Keratinocyte (primary cell): ENCODE measurements around the gene CARD11.

Experiments
- CTCF ChIP-seq, 3 experiments: IDR thresholded peaks in 1 of 3; conservative IDR thresholded peaks in 1 of 3; optimal IDR thresholded peaks in 1 of 3; 2 replicates in 2 of 3; 3 replicates in 1 of 3; pipeline versions ENCODE3 to v1.5.1; 2011; ENCODE audit warnings: low read length in 3 of 3, mild to moderate bottlenecking in 3 of 3, moderate library complexity in 2 of 3, control low read depth in 1 of 3, inconsistent platforms in 1 of 3; ENCODE audit not compliant: insufficient read depth in 2 of 3; ENCODE audit errors: extremely low read depth in 1 of 3
- EZH2 ChIP-seq: IDR thresholded peaks from one replicate; pipeline ENCODE4 v1.6.1; 2012; ENCODE audit warnings: inconsistent platforms, mild to moderate bottlenecking, low read length, moderate library complexity

DNA sequence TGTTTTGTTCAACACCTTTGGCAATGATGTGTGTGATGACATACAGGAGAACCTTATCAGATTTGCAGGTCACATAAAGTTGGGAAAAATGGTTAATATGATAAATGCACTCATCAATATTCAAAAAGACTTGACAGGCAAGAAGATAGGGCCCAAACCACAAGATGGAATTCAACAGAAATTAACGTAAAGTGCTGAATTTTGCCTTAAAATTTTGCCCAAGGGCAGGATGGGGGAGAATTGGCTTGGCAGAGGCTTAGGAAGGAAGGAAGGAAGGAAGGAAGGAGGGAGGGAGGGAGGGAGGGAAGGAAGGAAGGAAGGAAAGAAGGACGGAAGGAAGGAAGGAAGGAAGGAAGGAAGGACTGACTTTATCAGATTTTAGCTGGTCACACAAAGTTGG lies 35.3 kb downstream of the CARD11 start:
- TF ChIP-seq CTCF (optimal IDR thresholded peaks at IDR 0.05 in 1 of 3, IDR thresholded peaks at IDR 0.05 in 1 of 3, conservative IDR thresholded peaks at IDR 0.05 in 1 of 3; ENCODE audit: extremely low read depth in 1 of 3, insufficient read depth in 2 of 3, low read length in 3 of 3), result no peak
- TF ChIP-seq EZH2, result no peak
